Measurements from ENCODE around the gene SLC2A13. TPM values are rescaled to one million over a fixed set of nuclear protein-coding genes. Genes with fewer than 3 reads are reported as not detected.

Gene SLC2A13
- polyA plus RNA-seq, 1 experiment: 3.1 TPM

- Histone ChIP-seq H3K27ac (ENCODE audit: low read depth, low read length) (no peak overlapping the region), H3K9me3 (ENCODE audit: control insufficient read depth, insufficient read depth, low read length) (no peaks in the 10 kb centered on the region), H3K27me3 (ENCODE audit: control insufficient read depth, insufficient read depth, low read length) (no peaks in the 10 kb centered on the region), H3K4me3 (ENCODE audit: low read depth, low read length) (no peak overlapping the region)
- TF ChIP-seq, protein P1, sequence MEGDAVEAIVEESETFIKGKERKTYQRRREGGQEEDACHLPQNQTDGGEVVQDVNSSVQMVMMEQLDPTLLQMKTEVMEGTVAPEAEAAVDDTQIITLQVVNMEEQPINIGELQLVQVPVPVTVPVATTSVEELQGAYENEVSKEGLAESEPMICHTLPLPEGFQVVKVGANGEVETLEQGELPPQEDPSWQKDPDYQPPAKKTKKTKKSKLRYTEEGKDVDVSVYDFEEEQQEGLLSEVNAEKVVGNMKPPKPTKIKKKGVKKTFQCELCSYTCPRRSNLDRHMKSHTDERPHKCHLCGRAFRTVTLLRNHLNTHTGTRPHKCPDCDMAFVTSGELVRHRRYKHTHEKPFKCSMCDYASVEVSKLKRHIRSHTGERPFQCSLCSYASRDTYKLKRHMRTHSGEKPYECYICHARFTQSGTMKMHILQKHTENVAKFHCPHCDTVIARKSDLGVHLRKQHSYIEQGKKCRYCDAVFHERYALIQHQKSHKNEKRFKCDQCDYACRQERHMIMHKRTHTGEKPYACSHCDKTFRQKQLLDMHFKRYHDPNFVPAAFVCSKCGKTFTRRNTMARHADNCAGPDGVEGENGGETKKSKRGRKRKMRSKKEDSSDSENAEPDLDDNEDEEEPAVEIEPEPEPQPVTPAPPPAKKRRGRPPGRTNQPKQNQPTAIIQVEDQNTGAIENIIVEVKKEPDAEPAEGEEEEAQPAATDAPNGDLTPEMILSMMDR (IDR thresholded peaks at IDR 0.05; ENCODE audit: low read depth, low read length): no peak
- no peak for DNase-seq (ENCODE audit: low read depth, low spot score)
- ChIA-PET CTCF (interaction anchor here (3.1 kb wide), 1 partner anchor 16 kb away, joined by 10 read pairs; no protein-coding TSS in a partner anchor), POLR2A (no interaction called here)
These were observed 17.0 kb upstream of the SLC2A13 start for GRCh38 chr12:40122842-40123241.

- ChIA-PET POLR2A (no interaction called here), CTCF (interaction anchor here (0.6 to 5.0 kb wide), 4 partner anchors 11 to 1941 kb away, joined by 3 to 40 read pairs (median 8); partner anchors contain the start of gene SLC2A13)
- Histone ChIP-seq H3K27me3 (ENCODE audit: control insufficient read depth, insufficient read depth, low read length) (no peaks in the 10 kb centered on the region), H3K9me3 (ENCODE audit: control insufficient read depth, insufficient read depth, low read length) (no peaks in the 10 kb centered on the region), H3K27ac (ENCODE audit: low read depth, low read length) (no peak overlapping the region), H3K4me3 (ENCODE audit: low read depth, low read length) (no peak overlapping the region)
- TF ChIP-seq, protein P1 (IDR thresholded peaks at IDR 0.05; ENCODE audit: low read depth, low read length): no peak
- no peak for DNase-seq (ENCODE audit: low read depth, low spot score)
These were observed 11.9 kb upstream of the SLC2A13 start for GRCh38 chr12:40117818-40118217.

DNA sequence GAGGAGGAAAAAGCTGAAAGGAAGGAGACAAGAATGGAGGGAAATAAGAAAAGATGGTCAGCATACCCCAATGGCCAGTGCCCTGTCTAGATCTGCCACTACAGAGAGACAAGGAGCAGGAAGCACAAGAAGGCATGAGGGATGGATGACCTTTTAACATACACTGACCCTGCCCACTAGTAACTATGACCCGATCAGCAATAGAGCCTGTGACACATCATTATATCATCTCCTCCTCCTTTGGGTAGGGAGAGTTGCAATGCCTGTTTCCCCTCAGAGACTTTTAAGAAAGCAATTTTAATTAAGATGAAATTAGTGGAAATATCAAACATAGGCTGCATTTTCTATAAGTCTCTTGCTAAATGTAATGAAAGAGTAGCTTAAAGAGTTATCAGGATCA is 4.7 kb upstream of the SLC2A13 start:
- Histone ChIP-seq H3K27ac (ENCODE audit: low read depth, low read length) (no peak overlapping the region), H3K27me3 (ENCODE audit: control insufficient read depth, insufficient read depth, low read length) (no peaks in the 10 kb centered on the region), H3K9me3 (ENCODE audit: control insufficient read depth, insufficient read depth, low read length) (no peaks in the 10 kb centered on the region), H3K4me3 (ENCODE audit: low read depth, low read length) (no peak overlapping the region)
- TF ChIP-seq, protein P1 (IDR thresholded peaks at IDR 0.05; ENCODE audit: low read depth, low read length): no peak
- ChIA-PET POLR2A (no interaction called here), CTCF (interaction anchor here (1.3 kb wide), 1 partner anchor 99 kb away, joined by 5 read pairs; no protein-coding TSS in a partner anchor)
- DNase-seq (ENCODE audit: low read depth, low spot score): no peak

- ChIA-PET POLR2A (no interaction called here), CTCF (interaction anchor here (0.6 to 5.7 kb wide), 27 partner anchors 10 to 1837 kb away, joined by 3 to 102 read pairs (median 5); no protein-coding TSS in a partner anchor)
- no peak for DNase-seq (ENCODE audit: low read depth, low spot score)
- Histone ChIP-seq H3K9me3 (ENCODE audit: control insufficient read depth, insufficient read depth, low read length) (no peaks in the 10 kb centered on the region), H3K27me3 (ENCODE audit: control insufficient read depth, insufficient read depth, low read length) (no peaks in the 10 kb centered on the region), H3K27ac (ENCODE audit: low read depth, low read length) (no peak overlapping the region), H3K4me3 (ENCODE audit: low read depth, low read length) (no peak overlapping the region)
- TF ChIP-seq, protein P1 (IDR thresholded peaks at IDR 0.05; ENCODE audit: low read depth, low read length): no peak
These were observed 2.1 kb upstream of the SLC2A13 start for GRCh38 chr12:40107803-40108620.

All from AG04450 (cell line).